BLaER1 treated with 17β-estradiol and CSF1 and Interleukin-3, amounts not matched to agents 10 nM and 100 nM (cell line): Measurements from ENCODE around the gene AKAP6.
A peak's percentile ranks its signal among the peaks of the same experiment; 100 is the strongest.

Experiments
- H3K27ac ChIP-seq, 11 experiments: shearing (Covaris generic); formaldehyde crosslinking; 2 replicates each; pipeline ENCODE4 v1.8.1; 2022
- H3K27me3 ChIP-seq, 11 experiments: shearing (Covaris generic); formaldehyde crosslinking; 2 replicates each; pipeline ENCODE4 v1.8.1; 2022
- H3K36me3 ChIP-seq, 11 experiments: shearing (Covaris generic); formaldehyde crosslinking; 2 replicates each; pipeline ENCODE4 v1.8.1; 2022
- H3K4me1 ChIP-seq, 10 experiments: shearing (Covaris generic); formaldehyde crosslinking; 2 replicates each; pipeline ENCODE4 v1.8.1; 2022
- H3K4me2 ChIP-seq, 11 experiments: shearing (Covaris generic); formaldehyde crosslinking; 2 replicates each; pipeline ENCODE4 v1.8.1; 2022
- H3K4me3 ChIP-seq, 10 experiments: shearing (Covaris generic); formaldehyde crosslinking; 2 replicates each; pipeline ENCODE4 v1.8.1; 2022
- H3K9ac ChIP-seq, 11 experiments: shearing (Covaris generic); formaldehyde crosslinking; 2 replicates each; pipeline ENCODE4 v1.8.1; 2022
- H3K9me3 ChIP-seq, 11 experiments: shearing (Covaris generic); formaldehyde crosslinking; replicated peaks in 1 of 11; 2 replicates each; pipeline ENCODE4 v1.8.1; 2022
- H4K20me1 ChIP-seq, 11 experiments: shearing (Covaris generic); formaldehyde crosslinking; 2 replicates each; pipeline ENCODE4 v1.8.1; 2022
- Cebpa-rat ChIP-seq, 11 experiments: shearing (Covaris generic); IDR thresholded peaks; 2 replicates each; pipeline ENCODE4 v1.8.1; 2022

Gene AKAP6

DNA sequence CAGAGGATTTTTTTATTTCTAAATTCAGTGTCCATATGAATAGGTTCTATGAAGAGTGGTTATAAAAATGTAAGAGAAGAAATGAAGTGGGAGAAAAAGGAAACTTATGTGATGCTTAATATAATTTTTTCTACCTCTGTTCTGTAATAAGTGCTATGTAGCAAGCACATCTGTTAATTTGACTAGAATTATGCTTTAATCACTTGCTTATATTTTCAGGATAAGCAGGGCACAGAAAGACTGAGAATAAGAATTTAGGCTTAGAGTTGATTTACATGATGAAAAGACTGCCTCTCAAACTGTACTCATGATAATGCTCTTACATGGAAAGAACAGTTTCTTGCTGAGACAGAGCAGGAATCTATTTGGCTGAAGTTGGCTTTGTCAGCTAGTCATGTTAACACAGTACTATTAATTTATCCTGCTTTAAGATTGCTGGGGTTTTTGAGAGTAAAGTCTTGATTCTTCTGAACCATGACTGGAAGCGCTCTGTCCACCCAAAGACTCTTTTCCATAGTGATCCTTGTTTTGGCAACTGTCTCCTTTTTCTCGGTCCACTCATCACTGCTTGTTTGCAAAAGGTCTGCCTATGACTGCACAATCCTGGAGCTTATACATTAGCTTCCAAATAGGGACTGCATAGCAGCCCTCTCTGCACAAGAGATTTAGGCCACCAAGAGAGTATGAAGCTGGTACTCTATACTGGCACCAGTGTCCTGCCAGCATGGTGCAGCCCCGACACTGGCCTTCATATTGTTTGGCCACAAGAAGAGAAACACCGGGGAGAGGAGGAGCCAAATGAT lies 98.8 kb downstream of the AKAP6 start:
- Histone ChIP-seq H3K36me3 (no peaks in the 10 kb centered on the region), H3K27me3 (no peaks in the 10 kb centered on the region), H3K4me1 (peaks cover 0 to 3% (median 2%) of the 10 kb centered on the region in 10 experiments; a peak in 11 of 20 replicates), H3K9ac (no peak overlapping the region), H3K27ac (no peak overlapping the region), H3K9me3 (peaks cover 3 to 14% (median 5%) of the 10 kb centered on the region in 11 experiments; a peak in 18 of 22 replicates), H3K4me3 (no peak overlapping the region), H3K4me2 (no peak overlapping the region), H4K20me1 (no peaks in the 10 kb centered on the region)
- TF ChIP-seq Cebpa-rat (IDR thresholded peaks at IDR 0.05): no peak

DNA sequence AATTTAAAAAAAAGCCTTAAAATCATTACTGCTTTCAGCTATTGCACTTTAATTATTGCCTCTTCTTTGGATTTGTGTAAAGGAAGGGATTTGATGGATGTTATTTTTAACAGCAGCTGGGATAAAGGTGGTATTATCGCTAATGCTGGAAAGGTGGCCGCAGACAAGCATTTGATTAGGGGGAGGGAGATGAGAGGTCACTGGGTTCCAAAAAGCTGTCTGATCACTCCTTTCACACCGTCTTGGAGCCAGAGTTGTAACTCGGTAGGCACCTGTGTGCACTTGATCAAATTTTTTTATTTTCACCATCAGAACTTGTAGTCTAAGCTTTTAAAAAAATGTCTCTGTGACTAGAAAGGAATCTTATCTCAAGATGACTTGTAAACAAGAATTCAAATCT lies 99.8 kb downstream of the AKAP6 start:
- H3K4me1 ChIP-seq: peaks cover 0 to 10% (median 9%) of the 10 kb centered on the region in 10 experiments; a peak in 13 of 20 replicates
- TF ChIP-seq Cebpa-rat (IDR thresholded peaks at IDR 0.05): no peak
- no peak overlapping the region for H3K27ac ChIP-seq
- no peak overlapping the region for H3K4me3 ChIP-seq
- no peaks in the 10 kb centered on the region for H3K27me3 ChIP-seq
- H3K4me2 ChIP-seq: no peak overlapping the region
- H3K36me3 ChIP-seq: no peaks in the 10 kb centered on the region
- H3K9ac ChIP-seq: no peak overlapping the region
- no peaks in the 10 kb centered on the region for H4K20me1 ChIP-seq
- 0 out of 22 replicates have a peak, but pooled peaks cover 0 to 4% (median 0%) of the 10 kb centered on the region in 11 experiments for H3K9me3 ChIP-seq

DNA sequence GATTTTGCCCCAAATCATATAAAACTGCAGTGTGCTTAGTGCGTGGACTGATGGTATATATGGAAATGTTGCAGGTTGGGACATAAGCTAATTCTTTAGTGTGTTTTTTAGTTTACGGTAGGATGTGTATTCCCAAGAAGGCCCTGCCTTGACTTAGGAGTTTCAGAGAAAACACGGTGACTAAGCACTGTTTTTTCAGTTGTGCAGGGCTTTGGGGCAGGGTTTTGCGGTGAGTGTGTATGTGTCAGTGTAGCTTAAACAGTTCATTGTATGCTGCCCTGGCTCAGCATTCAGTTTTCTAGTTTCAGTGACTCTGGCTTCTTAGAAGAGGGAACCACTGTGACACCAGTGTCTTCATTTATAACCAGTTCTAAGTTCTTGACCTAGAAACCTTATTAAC lies 101.2 kb downstream of the AKAP6 start:
- no peak for TF ChIP-seq Cebpa-rat (IDR thresholded peaks at IDR 0.05)
- H3K36me3 ChIP-seq: no peaks in the 10 kb centered on the region
- H3K9me3 ChIP-seq: no peaks in the 10 kb centered on the region
- peaks cover 0 to 10% (median 9%) of the 10 kb centered on the region in 10 experiments; a peak in 13 of 20 replicates for H3K4me1 ChIP-seq
- H4K20me1 ChIP-seq: no peaks in the 10 kb centered on the region
- no peak overlapping the region for H3K27ac ChIP-seq
- no peak overlapping the region for H3K4me3 ChIP-seq
- H3K27me3 ChIP-seq: no peaks in the 10 kb centered on the region
- H3K9ac ChIP-seq: no peak overlapping the region
- no peak overlapping the region for H3K4me2 ChIP-seq

DNA sequence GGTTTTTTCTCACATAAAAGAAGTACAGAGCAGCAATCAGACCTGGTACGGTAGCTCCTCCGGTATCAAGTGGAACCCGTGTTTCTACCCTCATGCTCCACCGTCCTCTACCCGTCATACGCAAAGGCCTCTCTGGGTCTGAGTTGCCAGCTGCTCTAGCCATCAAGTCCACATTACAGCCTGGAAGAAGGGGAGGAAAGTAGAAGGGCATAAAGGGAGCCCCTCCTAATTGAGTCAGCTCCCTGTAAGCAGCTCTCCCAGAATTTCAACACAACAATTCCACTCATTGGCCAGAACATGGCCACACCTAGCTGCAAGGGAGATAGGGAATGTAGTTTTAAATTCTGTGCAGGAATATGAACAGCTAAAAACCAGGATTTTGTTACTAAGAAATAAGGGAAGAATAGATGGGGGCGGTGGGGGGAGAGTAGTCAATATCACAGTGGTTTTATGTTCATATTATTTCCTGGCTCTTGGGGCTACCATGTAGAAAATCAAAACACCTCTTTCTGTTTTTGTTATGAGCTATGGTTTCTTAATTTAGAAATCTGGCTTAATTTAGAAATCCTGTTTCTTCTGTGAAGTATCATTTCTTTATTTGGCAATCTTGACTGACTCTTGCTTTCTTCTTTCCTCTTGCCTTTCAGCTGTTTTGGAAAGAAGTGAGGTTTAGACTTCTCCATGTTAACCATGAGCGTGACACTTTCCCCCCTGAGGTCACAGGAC lies 103.9 kb downstream of the AKAP6 start:
- H3K4me3 ChIP-seq: no peak overlapping the region
- no peaks in the 10 kb centered on the region for H3K36me3 ChIP-seq
- TF ChIP-seq Cebpa-rat (IDR thresholded peaks at IDR 0.05): no peak
- H3K9ac ChIP-seq: no peak overlapping the region
- no peak overlapping the region for H3K27ac ChIP-seq
- H3K4me1 ChIP-seq: peaks cover 0 to 10% (median 9%) of the 10 kb centered on the region in 10 experiments; a peak in 13 of 20 replicates
- H3K27me3 ChIP-seq: no peaks in the 10 kb centered on the region
- no peaks in the 10 kb centered on the region for H4K20me1 ChIP-seq
- H3K9me3 ChIP-seq: no peaks in the 10 kb centered on the region
- H3K4me2 ChIP-seq: peak overlapping the region in 9 of 11 experiments; percentile 2 to 33 (median 11); a peak in 7 of 22 replicates

DNA sequence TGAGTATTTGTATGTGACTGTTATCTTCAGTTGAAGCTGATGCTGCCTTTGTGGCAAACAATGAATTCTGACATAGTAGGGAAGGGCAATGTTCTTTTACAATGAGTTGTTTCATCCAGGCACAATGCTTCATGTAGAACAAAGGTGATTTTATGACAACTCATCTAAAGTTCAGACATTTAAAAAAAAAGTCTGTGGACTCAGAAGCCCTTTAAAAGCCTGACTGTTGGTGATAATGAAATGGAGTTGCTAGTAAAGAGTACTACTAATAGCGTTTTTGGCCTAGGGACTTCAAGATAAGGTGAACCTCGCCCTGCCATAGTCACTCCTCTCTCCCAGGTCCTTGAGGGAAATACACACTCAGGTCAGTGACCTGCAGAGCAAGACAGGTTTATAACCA lies 105.1 kb downstream of the AKAP6 start:
- no peak overlapping the region for H3K4me3 ChIP-seq
- no peak for TF ChIP-seq Cebpa-rat (IDR thresholded peaks at IDR 0.05)

DNA sequence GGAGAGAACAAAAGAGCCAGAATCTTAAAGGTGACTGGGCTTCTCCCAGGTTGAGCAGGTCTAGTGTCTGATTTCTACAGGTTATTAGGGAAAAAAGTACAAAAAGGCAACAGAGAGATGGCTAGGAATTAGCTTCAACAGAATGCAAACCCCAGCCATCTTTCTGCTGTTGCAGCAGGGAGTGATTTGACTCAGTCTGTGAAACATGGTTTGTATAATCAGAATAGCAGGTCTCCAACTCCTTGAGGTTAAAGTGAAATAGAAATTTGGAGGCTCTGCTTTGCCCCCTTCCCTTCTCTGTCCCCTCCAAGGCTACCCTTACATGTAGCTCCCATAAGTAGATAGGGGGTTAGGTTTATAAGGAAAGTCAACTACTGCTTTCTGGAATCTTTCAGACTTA lies 105.8 kb downstream of the AKAP6 start:
- no peaks in the 10 kb centered on the region for H3K36me3 ChIP-seq

More for the DNA sequence above, 105.1 kb downstream of the AKAP6 start:
- no peaks in the 10 kb centered on the region for H3K9me3 ChIP-seq
- H3K4me1 ChIP-seq: peaks cover 0 to 18% (median 15%) of the 10 kb centered on the region in 10 experiments; a peak in 13 of 20 replicates
- H3K4me2 ChIP-seq: no peak overlapping the region
- H3K9ac ChIP-seq: no peak overlapping the region
- no peak overlapping the region for H3K27ac ChIP-seq
- H3K27me3 ChIP-seq: no peaks in the 10 kb centered on the region
- H4K20me1 ChIP-seq: no peaks in the 10 kb centered on the region
- no peaks in the 10 kb centered on the region for H3K36me3 ChIP-seq

DNA sequence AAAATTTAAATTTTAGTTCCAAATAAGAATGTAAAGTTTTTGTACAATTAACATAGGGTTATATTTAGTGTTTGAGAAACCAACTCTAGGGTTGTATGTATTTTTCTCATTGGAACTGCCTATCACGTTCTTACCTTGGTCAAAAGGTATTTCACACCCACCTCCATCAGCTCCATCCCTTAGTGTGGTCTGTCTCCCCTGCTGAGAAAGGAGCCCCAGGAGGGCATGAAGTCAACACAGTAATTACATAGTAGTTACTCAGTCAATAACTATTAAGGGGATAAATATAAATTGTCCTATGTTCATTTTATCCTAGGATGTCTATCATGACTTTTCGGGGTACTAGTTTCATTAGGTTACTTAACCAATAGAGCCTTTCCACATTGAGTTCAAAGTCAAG lies 106.3 kb downstream of the AKAP6 start:
- TF ChIP-seq Cebpa-rat (IDR thresholded peaks at IDR 0.05): no peak
- Histone ChIP-seq H4K20me1 (no peaks in the 10 kb centered on the region), H3K4me3 (no peak overlapping the region), H3K9me3 (no peaks in the 10 kb centered on the region), H3K36me3 (no peaks in the 10 kb centered on the region), H3K9ac (no peak overlapping the region), H3K4me1 (peaks cover 0 to 19% (median 15%) of the 10 kb centered on the region in 10 experiments; a peak in 13 of 20 replicates), H3K4me2 (no peak overlapping the region), H3K27me3 (no peaks in the 10 kb centered on the region), H3K27ac (no peak overlapping the region)

More for the DNA sequence above, 105.8 kb downstream of the AKAP6 start:
- H3K4me3 ChIP-seq: no peak overlapping the region
- no peaks in the 10 kb centered on the region for H4K20me1 ChIP-seq
- H3K9me3 ChIP-seq: no peaks in the 10 kb centered on the region
- peaks cover 0 to 19% (median 15%) of the 10 kb centered on the region in 10 experiments; a peak in 13 of 20 replicates for H3K4me1 ChIP-seq
- no peak overlapping the region for H3K9ac ChIP-seq
- H3K27me3 ChIP-seq: no peaks in the 10 kb centered on the region
- H3K4me2 ChIP-seq: no peak overlapping the region
- no peak overlapping the region for H3K27ac ChIP-seq
- no peak for TF ChIP-seq Cebpa-rat (IDR thresholded peaks at IDR 0.05)

DNA sequence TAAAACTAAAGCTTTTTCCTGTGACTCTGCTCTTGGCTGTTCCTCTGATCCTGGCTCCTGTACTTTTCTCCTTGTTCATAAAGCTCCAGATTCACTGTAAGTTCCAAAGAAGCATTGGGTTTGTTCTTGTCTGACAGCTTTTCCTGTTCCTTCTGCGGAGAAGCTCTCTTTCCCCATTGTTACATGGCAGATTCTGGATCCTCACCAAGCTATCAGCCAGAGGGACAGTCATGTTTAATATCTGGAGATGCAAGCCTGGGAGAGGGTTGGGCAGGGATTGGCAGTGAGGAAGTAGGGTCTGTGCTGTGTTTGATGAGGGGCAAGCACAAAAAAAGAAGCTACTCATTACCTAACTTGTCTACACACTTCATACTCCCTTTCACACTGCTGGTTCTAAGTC lies 107.9 kb downstream of the AKAP6 start:
- Histone ChIP-seq H3K4me1 (peaks cover 0 to 19% (median 15%) of the 10 kb centered on the region in 10 experiments; a peak in 13 of 20 replicates), H4K20me1 (no peaks in the 10 kb centered on the region), H3K27me3 (no peaks in the 10 kb centered on the region), H3K27ac (no peak overlapping the region), H3K36me3 (no peaks in the 10 kb centered on the region), H3K4me2 (no peak overlapping the region), H3K9me3 (no peaks in the 10 kb centered on the region), H3K9ac (no peak overlapping the region), H3K4me3 (no peak overlapping the region)
- TF ChIP-seq Cebpa-rat (IDR thresholded peaks at IDR 0.05): no peak

DNA sequence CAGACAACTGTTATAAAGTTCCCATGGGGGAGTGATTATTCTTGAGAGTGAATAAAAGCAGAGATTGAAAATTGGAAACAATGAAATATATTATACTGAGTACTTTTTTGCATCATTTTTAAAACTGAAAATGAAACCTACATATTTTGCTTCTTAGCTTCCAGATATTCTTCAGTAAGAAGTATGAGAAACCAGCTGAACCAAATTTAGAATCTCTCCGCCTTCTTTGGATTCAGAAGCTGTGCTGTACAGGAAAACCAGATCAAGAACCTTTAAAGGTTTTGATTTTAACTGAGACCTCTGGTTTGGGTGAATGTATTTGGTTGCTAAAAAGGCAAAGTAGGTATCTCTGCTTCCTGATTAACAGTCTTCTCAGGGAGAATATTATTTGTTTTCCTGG lies 109.4 kb downstream of the AKAP6 start:
- Histone ChIP-seq H3K9ac (no peak overlapping the region), H3K4me2 (peak overlapping the region in 7 of 11 experiments; percentile 15 to 37 (median 17); a peak in 10 of 22 replicates), H4K20me1 (no peaks in the 10 kb centered on the region), H3K36me3 (no peaks in the 10 kb centered on the region), H3K27me3 (no peaks in the 10 kb centered on the region), H3K27ac (no peak overlapping the region), H3K9me3 (no peaks in the 10 kb centered on the region), H3K4me3 (no peak overlapping the region), H3K4me1 (peaks cover 0 to 11% (median 7%) of the 10 kb centered on the region in 10 experiments; a peak in 11 of 20 replicates)
- no peak for TF ChIP-seq Cebpa-rat (IDR thresholded peaks at IDR 0.05)
